Measurements from ENCODE around the gene PMS1. TPM values are rescaled to one million over a fixed set of nuclear protein-coding genes. Genes with fewer than 3 reads are reported as not detected.

PMS1 gene
- total RNA-seq, 1 experiment from 2014 or later = 43.8 TPM

GRCh38 chr2:189854940-189855339 lies 70.7 kb downstream of the PMS1 start:
- no peaks in the 10 kb centered on the region for H3K9me3 Mint-ChIP-seq (ENCODE audit: low read depth, unreplicated experiment)
- peaks cover 6% of the 10 kb centered on the region for H3K36me3 Mint-ChIP-seq (ENCODE audit: insufficient read depth, unreplicated experiment)
- DNase-seq = no peak
- no peaks in the 10 kb centered on the region for H3K4me1 Mint-ChIP-seq (ENCODE audit: low read depth, unreplicated experiment)
- intact Hi-C loops (cut with micrococcal nuclease; ENCODE audit: unreplicated experiment) = no loop called here
- H3K27me3 Mint-ChIP-seq (ENCODE audit: unreplicated experiment) = no peaks in the 10 kb centered on the region
- H3K4me3 Mint-ChIP-seq (ENCODE audit: low read depth, unreplicated experiment) = no peak overlapping the region
- TF ChIP-seq CTCF (IDR thresholded peaks at IDR 0.05; ENCODE audit: unreplicated experiment) = no peak
- CTCF ChIA-PET = no interaction called here
- BruUV-seq (replicated peaks) = no TSS peak
- H3K27ac Mint-ChIP-seq (ENCODE audit: unreplicated experiment) = no peak overlapping the region

GRCh38 chr2:189858291-189858690 lies 74.0 kb downstream of the PMS1 start:
- H3K27me3 Mint-ChIP-seq (ENCODE audit: unreplicated experiment) = no peaks in the 10 kb centered on the region
- no peak for TF ChIP-seq CTCF (IDR thresholded peaks at IDR 0.05; ENCODE audit: unreplicated experiment)
- BruUV-seq (replicated peaks) = no TSS peak
- H3K36me3 Mint-ChIP-seq (ENCODE audit: insufficient read depth, unreplicated experiment) = peaks cover 6% of the 10 kb centered on the region
- no peak for DNase-seq
- no peaks in the 10 kb centered on the region for H3K4me1 Mint-ChIP-seq (ENCODE audit: low read depth, unreplicated experiment)
- CTCF ChIA-PET = interaction anchor here (0.6 kb wide), 1 partner anchor 22 kb away, joined by 3 read pairs; no protein-coding TSS in a partner anchor
- intact Hi-C loops (cut with micrococcal nuclease; ENCODE audit: unreplicated experiment) = no loop called here
- no peaks in the 10 kb centered on the region for H3K9me3 Mint-ChIP-seq (ENCODE audit: low read depth, unreplicated experiment)
- no peak overlapping the region for H3K4me3 Mint-ChIP-seq (ENCODE audit: low read depth, unreplicated experiment)
- H3K27ac Mint-ChIP-seq (ENCODE audit: unreplicated experiment) = no peak overlapping the region

GRCh38 chr2:189860161-189860560 lies 75.9 kb downstream of the PMS1 start:
- H3K27me3 Mint-ChIP-seq (ENCODE audit: unreplicated experiment) = no peaks in the 10 kb centered on the region
- H3K36me3 Mint-ChIP-seq (ENCODE audit: insufficient read depth, unreplicated experiment) = peaks cover 6% of the 10 kb centered on the region
- H3K27ac Mint-ChIP-seq (ENCODE audit: unreplicated experiment) = no peak overlapping the region
- no TSS peak for BruUV-seq (replicated peaks)
- intact Hi-C loops (cut with micrococcal nuclease; ENCODE audit: unreplicated experiment) = no loop called here
- no peaks in the 10 kb centered on the region for H3K9me3 Mint-ChIP-seq (ENCODE audit: low read depth, unreplicated experiment)
- H3K4me3 Mint-ChIP-seq (ENCODE audit: low read depth, unreplicated experiment) = no peak overlapping the region
- DNase-seq = no peak
- CTCF ChIA-PET = no interaction called here
- TF ChIP-seq CTCF (IDR thresholded peaks at IDR 0.05; ENCODE audit: unreplicated experiment) = no peak
- H3K4me1 Mint-ChIP-seq (ENCODE audit: low read depth, unreplicated experiment) = no peaks in the 10 kb centered on the region

GRCh38 chr2:189862751-189863150 lies 78.5 kb downstream of the PMS1 start:
- no peaks in the 10 kb centered on the region for H3K4me1 Mint-ChIP-seq (ENCODE audit: low read depth, unreplicated experiment)
- CTCF ChIA-PET = no interaction called here
- no peaks in the 10 kb centered on the region for H3K27me3 Mint-ChIP-seq (ENCODE audit: unreplicated experiment)
- BruUV-seq (replicated peaks) = no TSS peak
- no peak for DNase-seq
- no peaks in the 10 kb centered on the region for H3K9me3 Mint-ChIP-seq (ENCODE audit: low read depth, unreplicated experiment)
- no peak for TF ChIP-seq CTCF (IDR thresholded peaks at IDR 0.05; ENCODE audit: unreplicated experiment)
- no peak overlapping the region for H3K4me3 Mint-ChIP-seq (ENCODE audit: low read depth, unreplicated experiment)
- intact Hi-C loops (cut with micrococcal nuclease; ENCODE audit: unreplicated experiment) = no loop called here
- no peaks in the 10 kb centered on the region for H3K36me3 Mint-ChIP-seq (ENCODE audit: insufficient read depth, unreplicated experiment)
- no peak overlapping the region for H3K27ac Mint-ChIP-seq (ENCODE audit: unreplicated experiment)

Data from Calu3 (cell line).